NCI-H1105 (cell line): ENCODE data around the gene TFEB.

Experiments used
- DNase-seq: peaks from one replicate; lab custom pipeline; 2025; lab: John Stamatoyannopoulos, UW

The TFEB gene

GRCh38 chr6:41675176-41675775 is 60.1 kb downstream of the TFEB start:
- no peak for DNase-seq

- DNase-seq: no peak
These were observed 61.0 kb downstream of the TFEB start for GRCh38 chr6:41674231-41675000.

GRCh38 chr6:41673704-41674000 is 61.8 kb downstream of the TFEB start:
- DNase-seq: no peak

- no peak for DNase-seq
These were observed 62.3 kb downstream of the TFEB start for GRCh38 chr6:41672816-41673703.

GRCh38 chr6:41672016-41672415 is 63.4 kb downstream of the TFEB start:
- no peak for DNase-seq

GRCh38 chr6:41671376-41671775 is 64.0 kb downstream of the TFEB start:
- DNase-seq: no peak

- no peak for DNase-seq
These were observed 64.6 kb downstream of the TFEB start for GRCh38 chr6:41670703-41671360.

GRCh38 chr6:41668968-41669367 is 66.4 kb downstream of the TFEB start:
- no peak for DNase-seq

- no peak for DNase-seq
These were observed 68.2 kb downstream of the TFEB start for GRCh38 chr6:41667195-41667594.

GRCh38 chr6:41664271-41664670 is 71.1 kb downstream of the TFEB start:
- no peak for DNase-seq

GRCh38 chr6:41663568-41663967 is 71.8 kb downstream of the TFEB start:
- no peak for DNase-seq

- no peak for DNase-seq
These were observed 75.5 kb downstream of the TFEB start for GRCh38 chr6:41659935-41660334.

GRCh38 chr6:41658636-41659035 is 76.8 kb downstream of the TFEB start:
- DNase-seq: no peak

GRCh38 chr6:41657131-41658094 is 78.0 kb downstream of the TFEB start:
- DNase-seq: no peak

GRCh38 chr6:41656002-41656691 is 79.3 kb downstream of the TFEB start:
- DNase-seq: no peak

- DNase-seq: no peak
These were observed 79.8 kb downstream of the TFEB start for GRCh38 chr6:41655646-41656001.

- no peak for DNase-seq
These were observed 80.2 kb downstream of the TFEB start for GRCh38 chr6:41655176-41655575.

GRCh38 chr6:41654698-41655151 is 80.7 kb downstream of the TFEB start:
- no peak for DNase-seq

GRCh38 chr6:41654151-41654697 is 81.2 kb downstream of the TFEB start:
- DNase-seq: no peak

GRCh38 chr6:41653691-41654090 is 81.7 kb downstream of the TFEB start:
- no peak for DNase-seq
